ENCODE measurements around the gene ASB14. TPM values are rescaled to one million over a fixed set of nuclear protein-coding genes. Genes with fewer than 3 reads are reported as not detected.
"Not testable (repeated sequence)": the region's sequence is repeated elsewhere in the genome, so short reads cannot be mapped to it uniquely, and the experiment has no call there.

ASB14 gene
- polyA plus RNA-seq (ENCODE audit: insufficient read length in 4 of 4) = 1 to 10 TPM in 2 of 4 donors, under 1 TPM in 2; 0.48 to 1.7 (median 0.84) TPM

DNA sequence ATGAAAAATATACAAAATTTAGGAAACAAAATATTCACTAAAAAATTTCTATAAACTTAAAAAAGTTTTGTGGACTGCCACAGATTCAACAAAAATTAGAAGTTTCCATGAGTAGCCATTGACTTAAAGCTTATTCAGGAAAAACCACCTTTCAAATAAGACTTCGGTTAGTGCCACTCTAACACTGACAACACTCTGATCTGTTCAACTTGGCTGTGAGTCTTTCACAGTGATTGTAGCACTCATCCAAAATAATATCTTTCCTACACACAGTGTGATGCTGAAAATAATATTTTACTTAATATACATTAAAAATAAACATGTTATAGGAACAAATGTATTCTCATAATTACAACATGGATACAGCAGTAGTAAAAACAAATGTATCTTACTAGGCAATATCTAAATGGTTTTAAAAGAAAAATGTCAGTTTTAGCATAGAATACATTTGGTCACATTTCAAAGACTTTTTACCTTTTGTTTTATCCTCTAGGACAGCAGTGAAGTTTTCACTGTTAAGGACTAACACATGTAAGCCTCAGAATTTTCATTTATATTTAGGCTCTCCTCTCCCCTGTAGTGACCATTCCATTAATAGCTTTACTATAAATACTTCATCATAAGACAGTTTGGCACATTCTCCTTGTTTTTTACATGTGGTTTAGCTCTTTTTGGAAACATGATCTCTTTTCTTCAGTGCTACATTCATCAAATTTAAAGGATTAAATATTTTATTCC, at the start of gene ASB14:
Gene ASB14 (minus strand): TSS at position 527 of the 738 bp plus-strand sequence. CDS start 652 bp downstream, outside the sequence.
- no peak for DNase-seq (ENCODE audit: low read depth in 4 of 4, low spot score in 2 of 4)

DNA sequence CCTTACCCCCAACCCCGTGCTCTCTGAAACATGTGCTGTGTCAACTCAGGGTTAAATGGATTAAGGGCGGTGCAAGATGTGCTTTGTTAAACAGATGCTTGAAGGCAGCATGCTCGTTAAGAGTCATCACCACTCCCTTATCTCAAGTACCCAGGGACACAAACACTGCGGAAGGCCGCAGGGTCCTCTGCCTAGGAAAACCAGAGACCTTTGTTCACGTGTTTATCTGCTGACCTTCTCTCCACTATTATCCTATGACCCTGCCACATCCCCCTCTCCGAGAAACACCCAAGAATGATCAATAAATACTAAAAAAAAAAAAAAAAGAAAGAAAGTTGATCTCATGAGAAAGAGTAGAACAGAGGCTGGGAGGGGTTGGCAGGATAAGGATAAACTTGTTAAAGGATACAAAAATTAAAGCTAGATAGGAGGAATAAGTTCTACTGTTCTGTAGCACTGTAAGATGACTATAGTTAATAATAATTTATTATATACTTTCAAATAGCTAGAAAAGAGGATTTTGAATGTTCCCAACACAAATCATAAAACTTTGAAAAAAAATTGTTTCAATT, 46.7 kb upstream of the ASB14 start:
- not testable (repeated sequence) for DNase-seq (ENCODE audit: low read depth in 4 of 4, low spot score in 2 of 4)

DNA sequence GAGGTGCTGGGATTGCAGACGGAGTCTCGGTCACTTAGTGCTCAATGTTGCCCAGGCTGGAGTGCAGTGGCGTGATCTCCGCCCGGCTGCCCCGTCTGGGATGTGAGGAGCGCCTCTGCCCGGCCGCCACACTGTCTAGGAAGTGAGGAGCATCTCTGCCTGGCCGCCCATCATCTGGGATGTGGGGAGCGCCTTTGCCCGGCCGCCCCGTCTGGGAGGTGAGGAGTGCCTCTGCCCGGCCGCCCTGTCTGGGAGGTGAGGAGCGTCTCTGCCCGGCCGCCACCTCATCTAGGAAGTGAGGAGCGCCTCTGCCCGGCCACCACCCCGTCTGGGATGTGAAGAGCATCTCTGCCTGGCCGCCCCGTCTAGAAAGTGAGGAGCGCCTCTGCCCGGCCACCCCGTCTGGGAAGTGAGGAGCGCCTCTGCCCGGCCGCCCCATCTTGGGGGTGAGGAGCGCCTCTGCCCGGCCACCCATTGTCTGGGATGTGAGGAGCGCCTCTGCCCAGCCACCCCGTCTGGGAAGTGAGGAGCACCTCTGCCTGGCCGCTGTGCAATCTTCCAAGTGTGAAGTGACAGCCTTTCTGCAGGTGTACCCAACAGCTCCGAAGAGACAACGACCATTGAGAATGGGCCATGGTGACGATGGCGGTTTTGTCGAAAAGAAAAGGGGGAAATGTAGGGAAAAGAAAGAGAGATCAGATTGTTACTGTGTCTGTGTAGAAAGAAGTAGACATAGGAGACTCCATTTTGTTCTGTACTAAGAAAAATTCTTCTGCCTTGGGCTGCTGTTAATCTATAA, 46.0 kb upstream of the ASB14 start:
- DNase-seq (ENCODE audit: low read depth in 4 of 4, low spot score in 2 of 4) = not testable (repeated sequence)

DNA sequence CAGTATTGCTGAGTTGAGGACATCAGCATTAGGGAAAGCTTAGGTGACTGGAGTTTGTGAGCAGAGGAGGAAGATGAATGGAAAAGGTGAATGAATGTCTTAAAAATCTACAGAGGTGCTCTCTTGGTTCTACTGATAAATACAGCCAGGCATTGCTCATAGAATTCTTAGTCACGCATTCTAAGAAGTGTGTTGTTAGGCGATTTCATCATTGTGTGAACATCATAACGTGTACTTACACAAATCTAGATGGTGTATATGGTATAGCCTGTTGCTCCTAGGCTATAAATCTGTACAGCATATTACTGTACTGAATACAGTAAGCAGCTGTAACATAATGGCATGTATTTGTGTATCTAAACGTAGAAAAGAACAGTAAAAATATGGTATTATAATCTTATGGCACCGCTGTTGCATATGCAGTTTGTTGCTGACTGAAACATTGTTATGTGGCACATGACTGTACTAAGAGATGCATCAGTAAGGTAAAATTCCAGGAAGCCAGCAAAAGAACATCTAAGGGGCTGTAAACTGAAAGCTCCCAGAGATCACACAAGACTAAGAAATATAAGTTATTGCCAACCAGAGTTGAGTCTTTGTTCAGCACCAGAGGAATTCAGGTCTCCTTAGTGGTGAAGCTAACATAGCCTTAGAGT, 42.9 kb upstream of the ASB14 start:
- DNase-seq (ENCODE audit: low read depth in 4 of 4, low spot score in 2 of 4) = no peak

DNA sequence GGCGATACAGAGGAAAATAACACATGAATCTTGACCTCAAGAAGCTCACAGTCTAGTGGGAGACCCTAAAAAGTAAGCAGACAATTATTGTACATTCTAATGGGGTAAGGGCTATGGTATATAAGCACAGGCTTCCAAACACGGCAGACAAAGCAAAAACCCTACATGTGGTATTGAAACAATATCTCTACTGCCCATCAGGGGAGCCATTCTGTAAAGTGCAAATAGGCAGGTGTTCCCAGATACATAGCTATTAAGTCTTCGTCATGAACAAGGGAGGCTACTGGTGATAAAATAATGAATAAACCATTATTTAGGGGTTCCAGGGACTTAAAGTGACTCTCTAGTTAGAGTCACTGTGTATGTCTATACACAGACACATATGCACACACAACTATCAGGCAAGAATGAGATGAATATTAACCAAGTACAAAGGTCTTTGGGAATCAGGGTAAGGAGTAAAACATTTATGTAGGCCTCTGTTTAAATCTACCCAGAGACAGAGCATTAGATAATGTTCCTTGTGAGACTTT, 38.7 kb upstream of the ASB14 start:
- no peak for DNase-seq (ENCODE audit: low read depth in 4 of 4, low spot score in 2 of 4)

DNA sequence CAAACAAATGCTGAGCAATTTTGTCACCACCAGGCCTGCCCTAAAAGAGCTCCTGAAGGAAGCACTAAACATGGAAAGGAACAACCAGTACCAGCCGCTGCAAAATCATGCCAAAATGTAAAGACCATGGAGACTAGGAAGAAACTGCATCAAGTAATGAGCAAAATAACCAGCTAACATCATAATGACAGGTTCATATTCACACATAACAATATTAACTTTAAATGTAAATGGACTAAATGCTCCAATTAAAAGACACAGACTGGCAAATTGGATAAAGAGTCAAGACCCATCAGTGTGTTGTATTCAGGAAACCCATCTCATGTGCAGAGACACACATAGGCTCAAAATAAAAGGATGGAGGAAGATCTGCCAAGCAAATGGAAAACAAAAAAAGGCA, 34.0 kb upstream of the ASB14 start:
- DNase-seq (ENCODE audit: low read depth in 4 of 4, low spot score in 2 of 4) = not testable (repeated sequence)

DNA sequence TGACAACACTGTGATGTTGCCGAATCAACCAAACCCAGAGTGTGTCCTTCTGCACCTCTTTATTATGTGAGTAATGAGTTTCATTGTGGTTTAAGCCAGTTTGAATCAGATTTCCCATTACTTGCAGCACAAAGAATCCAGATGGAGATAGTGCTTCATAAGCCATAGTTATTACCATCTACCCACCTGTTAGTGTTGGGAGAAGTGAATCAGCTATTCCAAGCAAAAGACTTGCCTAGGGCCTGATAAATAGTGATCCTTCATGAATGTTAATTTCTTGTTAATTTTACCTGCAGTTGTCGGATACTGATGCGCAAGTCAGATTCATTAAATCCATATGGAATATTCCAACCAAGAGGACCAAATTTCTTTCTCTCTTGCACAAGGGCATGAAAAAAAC, 21.7 kb upstream of the ASB14 start:
- no peak for DNase-seq (ENCODE audit: low read depth in 4 of 4, low spot score in 2 of 4)

DNA sequence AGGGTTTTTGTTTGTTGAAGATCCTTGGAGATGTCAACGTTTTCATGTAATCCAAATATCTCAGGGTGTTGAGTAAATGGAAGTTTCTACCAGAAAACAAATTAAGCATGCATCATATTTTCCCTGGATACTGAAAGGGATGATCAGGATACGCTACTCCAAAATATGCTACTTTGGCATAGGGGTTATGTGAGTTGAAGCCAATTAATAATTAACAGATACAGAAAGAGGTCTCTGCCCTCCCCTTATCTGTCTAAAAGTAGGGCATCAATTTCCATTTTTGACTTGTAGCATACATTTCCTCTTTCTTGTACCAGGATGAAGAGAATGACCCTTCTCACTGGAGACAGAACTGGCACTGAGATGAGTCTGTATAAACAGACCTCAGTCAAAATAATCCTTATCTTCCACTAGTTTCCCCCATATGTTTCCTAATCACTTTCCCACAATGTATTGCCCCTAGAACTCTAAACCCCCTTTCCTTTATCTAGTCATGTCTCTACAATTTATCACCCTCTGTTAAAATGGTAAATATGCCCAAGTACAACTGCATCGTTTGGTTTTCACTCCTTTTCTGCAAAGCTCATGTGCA, 17.4 kb upstream of the ASB14 start:
- DNase-seq (ENCODE audit: low read depth in 4 of 4, low spot score in 2 of 4) = no peak

DNA sequence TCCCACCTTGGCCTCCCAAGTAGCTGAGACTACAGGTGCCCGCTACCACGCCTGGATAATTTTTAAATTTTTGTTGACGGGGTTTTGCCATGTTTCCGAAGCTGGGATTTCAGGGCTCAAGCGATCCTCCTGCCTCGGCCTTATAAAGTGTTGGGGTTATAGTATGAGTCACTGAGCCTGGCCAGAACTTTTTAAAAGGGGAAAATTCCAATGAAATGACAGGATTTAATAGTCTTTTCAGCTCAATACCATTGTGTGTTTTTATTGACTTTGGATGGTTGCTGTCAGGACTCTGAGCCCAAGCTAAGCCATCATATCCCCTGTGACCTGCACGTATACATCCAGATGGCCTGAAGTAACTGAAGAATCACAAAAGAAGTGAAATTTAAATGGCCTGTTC, 11.0 kb upstream of the ASB14 start:
- DNase-seq (ENCODE audit: low read depth in 4 of 4, low spot score in 2 of 4) = not testable (repeated sequence)

DNA sequence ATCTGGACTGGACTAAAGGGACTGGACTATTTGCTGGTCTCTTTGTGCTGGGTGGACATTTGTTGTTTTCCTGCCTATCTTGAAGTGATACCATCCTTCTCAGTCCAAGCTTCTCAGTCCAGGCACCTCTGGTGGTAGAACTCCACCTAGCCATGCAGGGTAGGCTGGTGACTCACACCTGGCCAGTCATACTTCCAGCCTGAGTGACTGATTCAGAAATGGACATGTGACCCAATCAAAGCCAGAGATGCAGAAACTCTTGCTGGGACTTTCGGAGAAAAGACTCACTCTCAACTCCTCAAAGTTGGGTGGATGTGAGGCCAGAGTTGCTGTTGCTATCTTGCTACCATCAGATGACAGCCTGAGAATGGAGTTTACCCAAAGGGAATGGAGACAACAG, 5.6 kb upstream of the ASB14 start:
- no peak for DNase-seq (ENCODE audit: low read depth in 4 of 4, low spot score in 2 of 4)

DNA sequence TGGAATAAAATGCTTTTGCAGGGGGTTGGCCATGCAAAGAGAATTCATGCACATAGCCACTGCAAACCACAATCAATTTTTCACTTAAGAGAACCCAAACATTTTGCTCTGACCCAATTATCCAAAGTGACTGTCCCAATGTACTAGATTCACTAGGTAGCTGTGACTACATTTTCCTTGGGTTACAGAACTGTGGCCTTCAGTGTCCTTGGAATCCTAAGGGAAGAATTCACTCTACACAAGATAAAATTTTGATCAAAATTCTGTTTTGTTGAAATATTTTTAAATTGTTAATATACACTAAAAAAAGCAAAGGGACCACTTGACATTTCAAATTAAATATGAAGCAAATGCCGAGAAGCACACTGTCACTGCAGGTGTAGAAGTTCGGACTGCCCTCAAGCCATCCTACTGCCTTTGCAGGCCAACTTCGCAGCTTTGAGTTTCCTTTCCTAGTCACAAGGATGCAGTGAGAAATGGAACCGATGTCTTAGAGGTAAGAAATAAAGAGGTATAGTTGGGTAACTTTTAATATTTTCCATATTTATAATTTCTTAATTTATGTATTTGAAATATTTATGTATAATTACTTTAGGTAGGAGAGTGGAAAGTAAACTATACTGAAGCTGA, 527 bp upstream of the ASB14 start:
- no peak for DNase-seq (ENCODE audit: low read depth in 4 of 4, low spot score in 2 of 4)

DNA sequence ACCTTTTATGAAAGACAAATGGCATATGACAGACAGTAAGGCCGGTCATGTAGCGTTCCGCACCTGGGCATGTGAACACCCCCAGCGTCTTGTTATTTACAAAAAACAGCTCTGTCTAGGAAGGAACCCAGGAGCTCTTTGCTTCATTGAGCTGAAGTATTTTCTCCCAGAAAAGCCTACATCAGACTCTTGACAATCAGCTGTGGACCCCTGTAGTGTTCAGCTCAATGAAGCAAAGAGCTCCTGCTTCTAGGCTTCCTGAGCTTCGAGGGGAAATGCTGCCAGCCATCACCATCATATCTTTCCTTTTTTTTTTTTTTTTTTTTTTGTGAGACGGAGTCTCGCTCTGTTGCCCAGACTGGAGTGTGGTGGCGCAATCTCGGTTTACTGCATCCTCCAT, 4.1 kb downstream of the ASB14 start:
- no peak for DNase-seq (ENCODE audit: low read depth in 4 of 4, low spot score in 2 of 4)

DNA sequence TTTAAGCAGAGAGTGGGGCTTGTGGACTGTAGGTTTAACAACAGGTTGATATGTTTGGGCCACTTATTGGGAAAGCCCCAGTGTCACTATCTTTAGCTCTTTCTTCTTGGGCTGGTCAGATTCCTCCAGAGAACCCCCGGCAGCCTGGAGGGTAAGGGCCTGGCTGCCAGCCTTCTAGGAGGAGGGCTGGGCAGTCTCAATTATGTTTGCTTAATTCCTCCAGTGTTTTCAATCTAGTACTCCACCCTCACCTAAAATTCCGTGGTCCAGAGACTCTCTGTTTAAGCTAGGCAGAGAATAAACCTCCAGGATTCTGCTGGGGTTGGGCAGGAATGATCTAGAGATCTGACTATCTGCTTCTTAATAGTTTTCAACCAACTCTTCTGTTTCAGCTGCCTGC, 5.3 kb downstream of the ASB14 start:
- no peak for DNase-seq (ENCODE audit: low read depth in 4 of 4, low spot score in 2 of 4)

DNA sequence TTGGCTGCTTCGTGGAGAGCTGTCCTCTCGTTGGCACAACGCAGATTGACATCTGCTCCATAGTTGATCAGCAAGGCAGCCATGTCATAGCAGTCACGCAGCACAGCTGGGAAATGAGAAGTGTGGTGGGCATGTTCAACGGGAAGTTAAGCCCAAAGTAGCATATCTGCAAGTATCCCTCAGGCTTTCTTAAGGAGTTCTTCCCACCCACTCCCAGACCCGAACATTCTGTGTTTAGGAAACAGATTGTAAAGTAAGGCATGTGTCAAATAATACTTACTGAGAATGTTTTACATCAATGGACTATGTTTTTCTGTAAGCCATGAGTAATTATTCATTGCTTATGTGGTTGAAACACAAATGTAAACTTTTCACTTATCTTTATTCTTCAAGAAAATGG, 9.2 kb downstream of the ASB14 start:
- no peak for DNase-seq (ENCODE audit: low read depth in 4 of 4, low spot score in 2 of 4)

DNA sequence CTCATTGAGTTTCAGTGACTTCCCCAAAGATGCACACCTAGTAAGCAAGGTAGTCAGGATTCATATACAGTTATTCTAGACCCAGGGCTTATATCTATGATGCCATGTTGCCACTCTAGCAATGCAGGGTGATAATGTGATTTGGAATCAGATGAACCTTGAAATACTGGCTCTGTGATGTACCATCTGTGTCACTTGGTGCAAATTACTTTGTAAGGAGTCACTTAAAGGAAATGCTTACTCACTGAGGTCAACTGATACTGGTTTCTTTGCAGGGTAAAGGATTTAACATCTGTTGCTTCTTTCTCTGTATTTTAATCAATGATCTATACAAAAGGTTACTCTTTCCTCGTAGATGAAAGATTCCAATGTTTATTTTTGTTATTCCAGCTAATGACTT, 10.8 kb downstream of the ASB14 start:
- DNase-seq (ENCODE audit: low read depth in 4 of 4, low spot score in 2 of 4) = no peak

DNA sequence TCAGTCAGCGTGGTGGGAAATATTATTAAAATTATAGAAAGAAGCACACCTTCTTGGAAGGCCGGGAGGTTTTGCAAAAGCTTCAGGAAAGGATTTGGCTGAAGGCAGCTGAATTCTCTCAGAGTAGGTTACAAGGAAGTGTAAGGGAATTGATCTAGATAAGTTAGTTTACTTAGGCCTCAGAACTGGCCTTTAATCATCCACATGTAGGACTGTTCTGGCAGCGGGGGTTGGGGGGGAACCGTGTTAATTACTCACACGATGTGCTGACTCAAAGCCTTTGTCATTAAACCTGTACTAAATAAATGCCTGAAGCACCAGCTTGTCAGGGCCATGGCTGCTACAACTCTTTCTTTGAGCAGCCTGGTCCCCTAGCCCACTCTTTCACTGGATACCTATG, 12.8 kb downstream of the ASB14 start:
- DNase-seq (ENCODE audit: low read depth in 4 of 4, low spot score in 2 of 4) = no peak

DNA sequence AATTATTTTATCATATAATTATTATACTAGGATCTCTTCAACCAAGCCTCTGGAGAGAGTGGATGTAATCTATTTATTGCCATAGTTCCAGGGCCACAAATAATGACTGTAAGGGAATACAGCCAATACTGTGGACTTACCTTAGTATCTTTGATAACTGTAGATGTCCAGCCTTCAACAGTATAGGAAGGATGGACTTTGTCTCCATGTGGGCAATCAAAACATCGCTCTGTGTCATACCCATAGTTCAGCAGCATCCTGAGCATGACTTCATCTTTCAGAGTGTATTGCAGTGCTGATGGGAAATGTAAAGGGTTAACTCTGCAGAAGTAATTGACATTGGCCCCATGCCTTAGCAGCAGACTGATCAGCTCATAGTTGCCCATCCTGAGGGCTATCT, 14.2 kb downstream of the ASB14 start:
- DNase-seq (ENCODE audit: low read depth in 4 of 4, low spot score in 2 of 4) = no peak

DNA sequence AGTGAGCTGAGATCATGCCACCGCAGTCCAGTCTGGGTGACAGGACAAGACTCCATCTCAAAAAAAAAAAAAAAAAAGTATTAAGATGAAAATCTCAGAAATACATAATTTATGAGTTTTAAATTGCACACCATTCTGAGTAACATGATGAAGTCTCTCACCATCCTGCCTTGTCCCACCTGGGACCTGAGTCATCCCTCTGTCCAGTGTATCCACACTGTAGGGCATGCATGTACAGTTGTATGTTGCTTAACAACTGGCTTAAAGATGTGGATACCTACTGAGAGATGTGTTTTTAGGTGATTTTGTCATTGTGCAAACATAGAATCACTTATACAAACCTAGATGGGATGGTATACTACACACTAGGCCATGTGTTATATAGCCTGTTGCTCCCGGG, 17.1 kb downstream of the ASB14 start:
- DNase-seq (ENCODE audit: low read depth in 4 of 4, low spot score in 2 of 4) = no peak

DNA sequence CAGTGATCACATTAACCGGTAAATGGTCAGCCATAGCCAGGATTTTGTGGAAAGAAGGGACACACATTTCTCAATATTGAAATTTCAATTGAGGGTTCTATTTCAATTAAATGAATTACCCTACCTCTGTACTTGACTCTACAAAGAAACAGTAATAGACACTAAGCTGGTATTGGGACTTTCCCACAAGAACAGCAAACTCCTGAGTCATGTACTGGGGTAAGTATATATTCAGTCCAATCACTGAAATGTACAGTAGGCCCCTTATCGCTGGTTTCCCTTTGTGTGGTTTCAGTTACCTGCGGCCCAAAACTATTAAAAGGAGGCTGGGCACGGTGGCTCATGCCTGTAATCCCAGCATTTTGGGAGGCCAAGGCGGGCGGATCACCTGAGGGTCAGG, 17.6 kb downstream of the ASB14 start:
- no peak for DNase-seq (ENCODE audit: low read depth in 4 of 4, low spot score in 2 of 4)

DNA sequence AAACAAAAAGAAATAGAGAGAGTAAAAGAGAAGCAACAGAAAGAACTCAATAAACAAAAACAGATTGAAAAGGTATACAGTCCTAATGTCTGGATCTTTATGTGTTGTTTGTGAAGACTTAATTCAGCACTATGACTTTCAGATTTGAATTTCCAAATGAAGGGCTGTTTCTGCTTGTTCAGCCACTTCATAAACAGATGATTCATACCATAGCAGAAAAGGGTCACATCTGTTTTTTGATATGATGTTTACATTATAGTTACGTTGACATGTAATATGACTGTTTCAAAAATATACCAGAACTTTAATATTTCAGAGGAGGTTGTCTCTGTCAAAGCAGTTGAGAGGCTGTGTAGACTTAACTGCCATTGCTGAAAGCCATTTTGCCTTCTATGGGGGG, 24.1 kb downstream of the ASB14 start:
- no peak for DNase-seq (ENCODE audit: low read depth in 4 of 4, low spot score in 2 of 4)
